UCSD-AML1 (cell line): ENCODE measurements around the gene ITPR2.
"Not testable (repeated sequence)": the region's sequence is repeated elsewhere in the genome, so short reads cannot be mapped to it uniquely, and the experiment has no call there.

ENCODE experiments used
- DNase-seq: peaks from one replicate; lab custom pipeline; 2025; ENCODE audit not compliant: unreplicated experiment; lab: John Stamatoyannopoulos, UW

Gene ITPR2

GRCh38 chr12:26535826-26536225 lies 297.2 kb downstream of the ITPR2 start:
- DNase-seq: no peak

- DNase-seq: no peak
Measured at GRCh38 chr12:26534071-26534470, 298.9 kb downstream of the ITPR2 start.

- no peak for DNase-seq
Measured at GRCh38 chr12:26533211-26533610, 299.8 kb downstream of the ITPR2 start.

GRCh38 chr12:26530461-26530860 lies 302.5 kb downstream of the ITPR2 start:
- no peak for DNase-seq

GRCh38 chr12:26528943-26529342 lies 304.1 kb downstream of the ITPR2 start:
- DNase-seq: no peak

- no peak for DNase-seq
Measured at GRCh38 chr12:26527682-26528081, 305.3 kb downstream of the ITPR2 start.

- DNase-seq: no peak
Measured at GRCh38 chr12:26524862-26525465, 308.0 kb downstream of the ITPR2 start.

GRCh38 chr12:26523708-26524150 lies 309.3 kb downstream of the ITPR2 start:
- no peak for DNase-seq

- no peak for DNase-seq
Measured at GRCh38 chr12:26520869-26521268, 312.1 kb downstream of the ITPR2 start.

- DNase-seq: no peak
Measured at GRCh38 chr12:26520109-26520508, 312.9 kb downstream of the ITPR2 start.

- no peak for DNase-seq
Measured at GRCh38 chr12:26519462-26519861, 313.5 kb downstream of the ITPR2 start.

- DNase-seq: not testable (repeated sequence)
Measured at GRCh38 chr12:26517320-26517719, 315.7 kb downstream of the ITPR2 start.

- no peak for DNase-seq
Measured at GRCh38 chr12:26514364-26514763, 318.6 kb downstream of the ITPR2 start.

GRCh38 chr12:26513363-26514043 lies 319.5 kb downstream of the ITPR2 start:
- DNase-seq: no peak

- DNase-seq: no peak
Measured at GRCh38 chr12:26512213-26512612, 320.8 kb downstream of the ITPR2 start.

GRCh38 chr12:26510354-26510674 lies 322.7 kb downstream of the ITPR2 start:
- no peak for DNase-seq

- DNase-seq: no peak
Measured at GRCh38 chr12:26507613-26508012, 325.4 kb downstream of the ITPR2 start.

GRCh38 chr12:26499979-26500640 lies 332.9 kb downstream of the ITPR2 start:
- no peak for DNase-seq

GRCh38 chr12:26496170-26496569 lies 336.8 kb downstream of the ITPR2 start:
- no peak for DNase-seq

GRCh38 chr12:26493656-26494055 lies 339.3 kb downstream of the ITPR2 start:
- no peak for DNase-seq

GRCh38 chr12:26492406-26492805 lies 340.6 kb downstream of the ITPR2 start:
- no peak for DNase-seq

GRCh38 chr12:26489908-26490307 lies 343.1 kb downstream of the ITPR2 start:
- DNase-seq: no peak
